Karpas-422 (cell line): Measurements from ENCODE around the gene RNF150. TPM values are rescaled to one million over a fixed set of nuclear protein-coding genes. Genes with fewer than 3 reads are reported as not detected.
"Not testable (repeated sequence)": the region's sequence is repeated elsewhere in the genome, so short reads cannot be mapped to it uniquely, and the experiment has no call there.

Experiments used
- DNase-seq: peaks from one replicate; pipeline ENCODE4 v3.0.0-alpha.2; 2015
- H2AFZ ChIP-seq: fragments of 200-600 bp; sonication (generic); 2 replicates; pipeline ENCODE4 v1.6.1; 2014; ENCODE audit warnings: antibody characterized with exemption, low read length, mixed read lengths
- H3K27ac ChIP-seq: fragments of 200-600 bp; sonication (generic); 2 replicates; pipeline ENCODE4 v1.5.1; 2014; ENCODE audit warnings: mild to moderate bottlenecking, low read length, moderate library complexity
- H3K27me3 ChIP-seq: fragments of 200-600 bp; sonication (generic); 2 replicates; pipeline ENCODE4 v1.6.1; 2014; ENCODE audit warnings: low read length, mixed read lengths
- H3K36me3 ChIP-seq: fragments of 200-600 bp; sonication (generic); 2 replicates; pipeline ENCODE4 v1.6.1; 2014; ENCODE audit warnings: low read length, mixed read lengths; ENCODE audit not compliant: insufficient read depth
- H3K4me1 ChIP-seq: fragments of 200-600 bp; sonication (generic); 2 replicates; pipeline ENCODE4 v1.6.1; 2014; ENCODE audit warnings: mild to moderate bottlenecking, low read length, mixed read lengths
- H3K4me2 ChIP-seq: fragments of 200-600 bp; sonication (generic); 2 replicates; pipeline ENCODE4 v1.6.1; 2014; ENCODE audit warnings: low read length, low read depth, mild to moderate bottlenecking; ENCODE audit not compliant: poor library complexity, severe bottlenecking
- H3K4me3 ChIP-seq: fragments of 200-600 bp; sonication (generic); 2 replicates; pipeline ENCODE4 v1.5.1; 2014; ENCODE audit warnings: mild to moderate bottlenecking, antibody characterized with exemption, low read length, mixed read lengths
- H3K79me2 ChIP-seq: fragments of 200-600 bp; sonication (generic); 2 replicates; pipeline ENCODE4 v1.6.1; 2014; ENCODE audit warnings: mild to moderate bottlenecking, low read length, mixed read lengths
- H3K9ac ChIP-seq: fragments of 200-600 bp; sonication (generic); 2 replicates; pipeline ENCODE4 v1.6.0; 2014; ENCODE audit warnings: low read length
- H3K9me2 ChIP-seq: fragments of 200-600 bp; sonication (generic), shearing (Covaris generic); replicated peaks from 2 replicates; pipeline ENCODE4 v1.6.0; 2014; ENCODE audit warnings: mild to moderate bottlenecking, low read length, moderate library complexity; ENCODE audit not compliant: insufficient read depth
- H3K9me3 ChIP-seq: fragments of 300-700, 200-600 bp; sonication (generic); 2 replicates; pipeline ENCODE4 v1.6.1; 2014; ENCODE audit warnings: low read length, mixed read lengths
- H4K20me1 ChIP-seq: fragments of 200-600 bp; sonication (generic); 2 replicates; pipeline ENCODE4 v1.6.1; 2014; ENCODE audit warnings: mild to moderate bottlenecking, antibody characterized with exemption, low read length, low read depth; ENCODE audit not compliant: insufficient read depth
- total RNA-seq: library from RNA; depleted of rRNA; stranded (reverse); fragments of >200 nt; shearing (Covaris generic); gene quantifications from 2 replicates; pipeline ENCODE4 v1.2.3, GENCODE V29; 2014; ENCODE audit warnings: low replicate concordance

RNF150 gene
- total RNA-seq, 1 experiment from 2014 or later, result not detected

GRCh38 chr4:141165001-141165400 lies 31.7 kb upstream of the RNF150 start:
- not testable (repeated sequence) for H4K20me1 ChIP-seq, H3K4me1 ChIP-seq, DNase-seq, H3K79me2 ChIP-seq, H3K9ac ChIP-seq, H2AFZ ChIP-seq, H3K36me3 ChIP-seq, H3K27ac ChIP-seq, H3K9me3 ChIP-seq, H3K4me3 ChIP-seq, H3K9me2 ChIP-seq, H3K27me3 ChIP-seq, H3K4me2 ChIP-seq

DNA sequence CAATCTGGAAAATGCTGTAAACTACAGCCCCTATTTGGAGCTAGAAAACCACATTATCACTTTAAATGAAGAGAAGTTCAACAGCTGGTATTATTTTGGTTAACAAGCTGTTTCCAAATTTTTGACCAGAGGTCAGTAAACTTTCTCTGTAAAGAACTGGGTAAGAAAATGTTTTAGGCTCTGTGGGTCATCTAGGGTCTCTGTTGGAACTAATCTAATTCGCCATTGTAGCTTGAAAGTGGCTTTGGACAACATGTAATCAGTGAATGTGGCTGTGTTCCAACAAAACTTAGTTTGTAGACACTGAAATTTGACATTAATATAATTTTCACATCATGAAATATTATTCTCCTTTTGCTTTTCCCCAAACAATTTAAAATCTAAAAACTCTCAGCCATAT lies 25.8 kb upstream of the RNF150 start:
- DNase-seq, result no peak
- Histone ChIP-seq H3K79me2 (no peaks in the 10 kb centered on the region), H3K9me2 (no peaks in the 10 kb centered on the region), H3K9me3 (no peaks in the 10 kb centered on the region), H3K9ac (no peak overlapping the region), H3K36me3 (no peaks in the 10 kb centered on the region), H3K4me2 (no peak overlapping the region), H4K20me1 (no peaks in the 10 kb centered on the region), H3K4me3 (no peak overlapping the region), H3K27me3 (no peaks in the 10 kb centered on the region), H3K4me1 (no peaks in the 10 kb centered on the region), H3K27ac (no peak overlapping the region), H2AFZ (no peak overlapping the region)

DNA sequence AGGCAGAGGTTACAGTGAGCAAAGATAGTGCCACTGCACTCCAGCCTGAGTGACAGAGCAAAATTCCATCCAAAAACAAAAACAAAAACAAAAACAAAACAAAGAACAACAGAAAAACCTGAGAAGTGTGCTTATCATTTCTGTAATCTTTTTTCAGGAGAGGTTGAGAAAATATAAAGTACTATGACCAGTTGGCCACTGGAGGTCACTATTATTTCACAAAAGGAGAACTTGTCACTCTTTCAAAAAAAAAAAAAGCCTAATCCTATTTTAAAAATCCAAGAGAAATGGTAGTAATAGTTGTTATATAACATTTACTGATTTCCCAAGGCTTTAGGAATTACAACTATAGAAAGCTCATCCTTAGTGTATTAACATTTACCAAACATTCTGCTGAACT lies 24.9 kb upstream of the RNF150 start:
- Histone ChIP-seq H3K9ac (no peak overlapping the region), H3K79me2 (no peaks in the 10 kb centered on the region), H3K9me2 (no peaks in the 10 kb centered on the region), H3K36me3 (no peaks in the 10 kb centered on the region), H2AFZ (no peak overlapping the region), H3K9me3 (no peaks in the 10 kb centered on the region), H3K27ac (no peak overlapping the region), H3K4me3 (no peak overlapping the region), H3K4me2 (no peak overlapping the region), H3K27me3 (no peaks in the 10 kb centered on the region), H3K4me1 (no peaks in the 10 kb centered on the region), H4K20me1 (no peaks in the 10 kb centered on the region)
- peak; percentile 73 for DNase-seq

- Histone ChIP-seq H3K9me2 (no peaks in the 10 kb centered on the region), H3K36me3 (no peaks in the 10 kb centered on the region), H3K27me3 (no peaks in the 10 kb centered on the region), H2AFZ (no peak overlapping the region), H4K20me1 (no peaks in the 10 kb centered on the region), H3K4me3 (no peak overlapping the region), H3K9me3 (no peaks in the 10 kb centered on the region), H3K79me2 (no peaks in the 10 kb centered on the region), H3K27ac (no peak overlapping the region), H3K9ac (no peak overlapping the region), H3K4me1 (no peaks in the 10 kb centered on the region), H3K4me2 (no peak overlapping the region)
- no peak for DNase-seq
Observed at GRCh38 chr4:141155586-141155985, 22.3 kb upstream of the RNF150 start.

GRCh38 chr4:141154725-141155124 lies 21.5 kb upstream of the RNF150 start:
- H2AFZ ChIP-seq, result no peak overlapping the region
- H3K4me3 ChIP-seq, result no peak overlapping the region
- H3K9ac ChIP-seq, result no peak overlapping the region
- no peak overlapping the region for H3K4me2 ChIP-seq
- H3K79me2 ChIP-seq, result no peaks in the 10 kb centered on the region
- H4K20me1 ChIP-seq, result no peaks in the 10 kb centered on the region
- H3K27ac ChIP-seq, result no peak overlapping the region
- no peaks in the 10 kb centered on the region for H3K9me2 ChIP-seq
- H3K36me3 ChIP-seq, result no peaks in the 10 kb centered on the region
- H3K27me3 ChIP-seq, result no peaks in the 10 kb centered on the region
- H3K4me1 ChIP-seq, result no peaks in the 10 kb centered on the region
- H3K9me3 ChIP-seq, result no peaks in the 10 kb centered on the region
- DNase-seq, result no peak

GRCh38 chr4:141153751-141154510 lies 20.7 kb upstream of the RNF150 start:
- Histone ChIP-seq H3K36me3 (no peaks in the 10 kb centered on the region), H3K79me2 (no peaks in the 10 kb centered on the region), H3K4me2 (no peak overlapping the region), H3K9me2 (no peaks in the 10 kb centered on the region), H4K20me1 (no peaks in the 10 kb centered on the region), H2AFZ (no peak overlapping the region), H3K4me3 (no peak overlapping the region), H3K4me1 (no peaks in the 10 kb centered on the region), H3K9me3 (no peaks in the 10 kb centered on the region), H3K27ac (no peak overlapping the region), H3K27me3 (no peaks in the 10 kb centered on the region), H3K9ac (no peak overlapping the region)
- no peak for DNase-seq

DNA sequence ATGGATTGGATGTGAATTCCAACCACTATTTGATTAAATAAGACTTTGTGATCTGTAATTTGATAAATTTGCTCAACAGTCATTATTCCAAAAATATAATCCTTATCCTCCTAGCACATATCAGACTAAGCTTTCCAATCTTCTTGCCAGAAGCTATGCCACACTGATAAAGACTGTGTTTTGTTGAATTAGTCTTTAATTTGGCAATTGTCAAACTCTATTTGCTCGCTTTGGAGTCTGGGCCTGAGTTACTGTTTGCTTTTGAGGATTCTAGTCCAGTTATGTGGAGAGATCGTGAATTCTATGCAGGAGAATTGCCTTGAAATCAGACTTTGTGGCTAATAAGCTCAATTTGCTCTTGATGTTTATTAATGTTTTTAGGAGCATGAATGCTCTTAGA lies 10.9 kb upstream of the RNF150 start:
- Histone ChIP-seq H3K27me3 (no peaks in the 10 kb centered on the region), H3K9ac (no peak overlapping the region), H3K4me1 (no peaks in the 10 kb centered on the region), H3K27ac (no peak overlapping the region), H3K4me3 (no peak overlapping the region), H3K9me3 (no peaks in the 10 kb centered on the region), H3K36me3 (no peaks in the 10 kb centered on the region), H3K9me2 (no peaks in the 10 kb centered on the region), H4K20me1 (no peaks in the 10 kb centered on the region), H2AFZ (no peak overlapping the region), H3K79me2 (no peaks in the 10 kb centered on the region), H3K4me2 (no peak overlapping the region)
- DNase-seq, result no peak

DNA sequence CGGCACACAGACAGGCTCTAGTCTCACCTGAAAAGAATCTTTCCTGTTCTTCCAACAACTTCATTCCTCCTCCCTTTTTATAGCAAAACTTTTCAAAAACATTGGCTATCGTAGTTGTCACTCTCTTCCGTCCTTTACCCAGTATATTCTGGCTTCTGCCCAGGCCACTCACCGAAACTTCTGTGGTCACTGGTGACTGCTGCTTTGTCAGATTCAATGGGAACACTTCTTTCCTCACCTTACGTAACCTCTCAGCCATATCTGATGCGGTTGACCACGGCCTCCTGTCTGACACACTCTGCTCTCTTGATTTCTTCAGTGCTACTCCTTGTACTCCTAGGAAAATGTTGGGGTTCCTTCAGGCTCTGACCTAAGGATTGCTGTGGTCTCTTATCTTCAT lies 9.2 kb upstream of the RNF150 start:
- Histone ChIP-seq H3K9me3 (no peaks in the 10 kb centered on the region), H3K27ac (no peak overlapping the region), H3K9me2 (no peaks in the 10 kb centered on the region), H2AFZ (no peak overlapping the region), H3K36me3 (no peaks in the 10 kb centered on the region), H3K27me3 (no peaks in the 10 kb centered on the region), H3K4me1 (no peaks in the 10 kb centered on the region), H3K4me2 (no peak overlapping the region), H3K9ac (no peak overlapping the region), H3K79me2 (no peaks in the 10 kb centered on the region), H3K4me3 (no peak overlapping the region), H4K20me1 (no peaks in the 10 kb centered on the region)
- DNase-seq, result no peak
